Fibroblast of skin of abdomen (primary cell): ENCODE measurements around the gene ETHE1.

Experiments
- DNase-seq: peaks from one replicate; pipeline ENCODE4 v3.0.0-alpha.2; 2013

ETHE1 gene

GRCh38 chr19:43463381-43464133, 63.4 kb downstream of the ETHE1 start:
- DNase-seq: peak; percentile 90

GRCh38 chr19:43462785-43463380, 64.1 kb downstream of the ETHE1 start:
- no peak for DNase-seq

GRCh38 chr19:43462383-43462782, 64.6 kb downstream of the ETHE1 start:
- DNase-seq: no peak

GRCh38 chr19:43461303-43461702, 65.7 kb downstream of the ETHE1 start:
- no peak for DNase-seq

- DNase-seq: no peak
Measured at GRCh38 chr19:43460362-43461016, 66.5 kb downstream of the ETHE1 start.

- no peak for DNase-seq
Measured at GRCh38 chr19:43457809-43458208, 69.2 kb downstream of the ETHE1 start.
